Thyroid gland (tissue), 4 donors: ENCODE results near the gene AHNAK2.

Source experiments
- CTCF ChIP-seq, 6 experiments: fragments of 200-600 bp in 3 of 6; fragments of 450-650 bp in 3 of 6; sonication (generic) in 3 of 6; IDR thresholded peaks; one replicate each; pipeline ENCODE4 v1.5.1; 2016 to 2019; ENCODE audit warnings: antibody characterized with exemption in 6 of 6, mild to moderate bottlenecking in 2 of 6, inconsistent platforms in 1 of 6, moderate library complexity in 1 of 6
- POLR2A ChIP-seq, 2 donors: fragments of 450-650 bp; IDR thresholded peaks; one replicate each; pipeline ENCODE4 v1.6.1; 2017; ENCODE audit warnings: antibody characterized with exemption in 2 of 2, mild to moderate bottlenecking in 2 of 2, moderate library complexity in 1 of 2

- TF ChIP-seq CTCF (IDR thresholded peaks at IDR 0.05) = no peak
- no peak for TF ChIP-seq POLR2A (IDR thresholded peaks at IDR 0.05)
Measured at GRCh38 chr14:104974146-104974541, 4.0 kb downstream of the AHNAK2 start.
